Rectal smooth muscle tissue (tissue), 1 donor: Measurements from ENCODE around the gene BRK1.
A peak's percentile ranks its signal among the peaks of the same experiment; 100 is the strongest.
"Not testable (repeated sequence)": the region's sequence is repeated elsewhere in the genome, so short reads cannot be mapped to it uniquely, and the experiment has no call there.

Experiments used
- H3K27ac ChIP-seq: one replicate; pipeline ENCODE4 v1.7.0; 2013; ENCODE audit warnings: low read depth, low read length, inconsistent platforms
- H3K27me3 ChIP-seq: one replicate; pipeline ENCODE4 v1.7.0; 2013; ENCODE audit warnings: low read length; ENCODE audit not compliant: control insufficient read depth, insufficient read depth
- H3K36me3 ChIP-seq: one replicate; pipeline ENCODE4 v1.7.0; 2013; ENCODE audit warnings: low read length; ENCODE audit not compliant: control insufficient read depth, insufficient read depth
- H3K4me1 ChIP-seq: one replicate; pipeline ENCODE4 v1.7.0; 2013; ENCODE audit warnings: low read length; ENCODE audit not compliant: control insufficient read depth, insufficient read depth
- H3K4me3 ChIP-seq: one replicate; pipeline ENCODE4 v1.7.0; 2013; ENCODE audit warnings: low read length
- H3K9ac ChIP-seq: one replicate; pipeline ENCODE4 v1.7.0; 2013; ENCODE audit warnings: low read length

The BRK1 gene

GRCh38 chr3:10115326-10116137 lies at the start of gene BRK1:
Gene BRK1, plus strand, starts transcription at chr3:10115675. Its CDS starts 27 bp downstream, at chr3:10115702.
- peaks cover 9% of the 10 kb centered on the region for H3K4me1 ChIP-seq
- H3K36me3 ChIP-seq, result no peaks in the 10 kb centered on the region
- no peaks in the 10 kb centered on the region for H3K27me3 ChIP-seq
- peak within 1 kb of the TSS; percentile 99 for H3K4me3 ChIP-seq
- H3K9ac ChIP-seq, result peak within 1 kb of the TSS; percentile 82
- peak within 1 kb of the TSS; percentile 75 for H3K27ac ChIP-seq

GRCh38 chr3:10070077-10070476 lies 45.4 kb upstream of the BRK1 start:
- H3K4me3 ChIP-seq, H3K9ac ChIP-seq, H3K27me3 ChIP-seq, H3K27ac ChIP-seq, H3K4me1 ChIP-seq, H3K36me3 ChIP-seq: not testable (repeated sequence)

DNA sequence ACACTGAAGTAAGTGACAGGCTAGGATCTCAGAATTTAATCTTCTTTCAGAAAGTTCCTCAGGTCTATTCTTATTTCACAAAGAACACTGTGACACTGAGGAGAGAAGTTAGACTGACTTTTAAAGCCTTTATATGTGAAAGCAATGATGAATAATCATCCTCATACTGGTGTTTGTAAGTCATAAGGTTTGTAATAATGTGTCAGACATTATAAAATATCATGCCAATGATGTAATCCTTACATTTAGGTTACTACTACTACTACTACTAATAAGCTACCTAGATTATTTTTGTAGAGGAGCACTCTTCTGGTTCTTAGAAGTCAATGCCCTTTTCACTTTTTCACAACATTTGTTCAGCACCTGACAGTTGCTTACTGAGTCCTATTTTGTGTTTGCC lies 40.8 kb upstream of the BRK1 start:
- H3K27me3 ChIP-seq, result no peaks in the 10 kb centered on the region
- no peak overlapping the region for H3K9ac ChIP-seq
- no peaks in the 10 kb centered on the region for H3K36me3 ChIP-seq
- H3K4me1 ChIP-seq, result no peaks in the 10 kb centered on the region
- no peak overlapping the region for H3K4me3 ChIP-seq
- H3K27ac ChIP-seq, result no peak overlapping the region

- Histone ChIP-seq H3K9ac (no peak overlapping the region), H3K36me3 (no peaks in the 10 kb centered on the region), H3K4me1 (no peaks in the 10 kb centered on the region), H3K4me3 (no peak overlapping the region), H3K27me3 (no peaks in the 10 kb centered on the region), H3K27ac (no peak overlapping the region)
Observed at GRCh38 chr3:10081871-10082270, 33.6 kb upstream of the BRK1 start.

DNA sequence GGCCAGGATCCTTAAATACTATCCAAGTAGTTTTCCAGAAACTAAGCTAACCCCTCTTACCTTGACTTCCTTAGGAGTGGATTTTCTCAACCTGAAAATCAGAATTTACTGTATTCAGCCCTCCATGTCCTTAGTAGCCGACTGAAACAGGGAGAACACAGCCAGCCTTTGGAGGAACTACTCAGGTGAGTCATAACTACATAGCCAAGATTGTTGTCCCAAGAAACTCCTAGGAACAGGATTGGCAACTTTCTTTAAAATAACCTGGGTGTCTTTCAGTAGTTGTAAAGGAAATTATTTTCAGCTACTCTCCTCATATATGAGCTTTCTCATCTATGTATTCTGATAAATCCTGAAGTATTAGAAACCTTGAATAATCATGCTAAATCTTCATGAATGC lies 29.7 kb upstream of the BRK1 start:
- no peaks in the 10 kb centered on the region for H3K36me3 ChIP-seq
- no peak overlapping the region for H3K9ac ChIP-seq
- no peak overlapping the region for H3K4me3 ChIP-seq
- no peak overlapping the region for H3K27ac ChIP-seq
- H3K4me1 ChIP-seq, result no peaks in the 10 kb centered on the region
- no peaks in the 10 kb centered on the region for H3K27me3 ChIP-seq

DNA sequence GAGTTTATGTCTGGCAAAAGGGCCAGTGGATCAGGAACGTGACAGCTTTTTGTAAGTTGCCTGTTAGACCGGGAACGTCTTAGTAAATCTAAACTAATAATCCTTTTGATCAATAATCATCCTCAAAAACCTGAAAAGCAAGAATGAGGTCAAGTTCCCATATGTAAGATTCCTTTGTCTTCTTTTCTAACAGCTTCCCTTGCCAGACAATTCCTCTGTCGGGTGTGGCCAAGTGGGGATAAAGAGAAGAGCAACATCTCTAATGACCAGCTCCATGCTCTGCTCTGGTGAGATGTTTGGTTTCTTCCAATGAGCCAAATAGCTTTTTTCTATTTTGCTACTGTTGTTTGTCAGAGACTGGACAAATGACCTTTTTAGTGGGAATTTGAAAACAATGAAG lies 27.2 kb upstream of the BRK1 start:
- Histone ChIP-seq H3K4me1 (no peaks in the 10 kb centered on the region), H3K9ac (no peak overlapping the region), H3K27ac (no peak overlapping the region), H3K4me3 (no peak overlapping the region), H3K36me3 (no peaks in the 10 kb centered on the region), H3K27me3 (no peaks in the 10 kb centered on the region)

DNA sequence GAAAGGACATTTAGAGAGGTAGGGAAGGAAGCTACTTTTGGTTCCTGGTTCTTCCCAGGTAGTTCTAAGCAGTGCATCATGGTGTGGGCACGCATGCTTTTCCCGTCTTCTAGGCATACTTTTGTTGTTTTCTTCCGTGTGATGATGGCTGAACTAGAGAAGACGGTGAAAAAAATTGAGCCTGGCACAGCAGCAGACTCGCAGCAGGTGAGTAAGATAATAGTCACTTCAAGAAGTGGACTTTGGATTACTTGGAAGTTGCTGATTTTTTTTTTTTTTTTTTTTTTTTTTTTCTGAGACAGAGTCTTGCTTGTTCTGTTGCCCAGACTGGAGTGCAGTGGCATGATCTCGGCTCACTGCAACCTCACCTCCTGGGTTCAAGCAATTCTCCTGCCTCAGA lies 25.3 kb upstream of the BRK1 start:
- H3K9ac ChIP-seq, result no peak overlapping the region
- H3K4me3 ChIP-seq, result no peak overlapping the region
- H3K36me3 ChIP-seq, result no peaks in the 10 kb centered on the region
- no peak overlapping the region for H3K27ac ChIP-seq
- no peaks in the 10 kb centered on the region for H3K4me1 ChIP-seq
- no peaks in the 10 kb centered on the region for H3K27me3 ChIP-seq

DNA sequence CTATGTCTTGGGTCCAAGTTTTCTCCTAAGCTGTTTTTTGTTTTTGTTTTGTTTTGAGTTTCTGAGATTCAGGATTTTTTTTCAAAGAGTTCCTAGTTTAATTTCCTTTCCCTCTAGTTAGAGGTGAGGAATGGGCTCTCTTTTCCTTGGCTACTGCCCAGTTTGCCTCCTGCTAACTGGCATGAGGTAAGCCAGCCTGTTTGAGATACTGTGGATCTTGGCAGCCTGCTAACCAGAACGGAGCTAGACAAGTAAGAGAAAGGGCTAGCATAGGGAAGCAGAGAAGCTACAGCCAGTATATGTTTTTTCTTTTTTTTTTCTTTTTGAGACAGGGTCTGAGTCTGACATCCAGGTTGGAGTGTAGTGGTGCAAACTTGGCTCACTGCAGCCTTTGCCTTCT lies 24.7 kb upstream of the BRK1 start:
- H3K27ac ChIP-seq, H3K9ac ChIP-seq, H3K4me1 ChIP-seq, H3K36me3 ChIP-seq, H3K27me3 ChIP-seq, H3K4me3 ChIP-seq: not testable (repeated sequence)

DNA sequence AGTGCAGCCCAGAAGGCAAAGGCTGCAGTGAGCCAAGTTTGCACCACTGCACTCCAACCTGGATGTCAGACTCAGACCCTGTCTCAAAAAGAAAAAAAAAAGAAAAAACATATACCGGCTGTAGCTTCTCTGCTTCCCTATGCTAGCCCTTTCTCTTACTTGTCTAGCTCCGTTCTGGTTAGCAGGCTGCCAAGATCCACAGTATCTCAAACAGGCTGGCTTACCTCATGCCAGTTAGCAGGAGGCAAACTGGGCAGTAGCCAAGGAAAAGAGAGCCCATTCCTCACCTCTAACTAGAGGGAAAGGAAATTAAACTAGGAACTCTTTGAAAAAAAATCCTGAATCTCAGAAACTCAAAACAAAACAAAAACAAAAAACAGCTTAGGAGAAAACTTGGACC lies 24.1 kb upstream of the BRK1 start:
- H3K36me3 ChIP-seq, H3K27me3 ChIP-seq, H3K4me1 ChIP-seq, H3K9ac ChIP-seq, H3K4me3 ChIP-seq, H3K27ac ChIP-seq: not testable (repeated sequence)

DNA sequence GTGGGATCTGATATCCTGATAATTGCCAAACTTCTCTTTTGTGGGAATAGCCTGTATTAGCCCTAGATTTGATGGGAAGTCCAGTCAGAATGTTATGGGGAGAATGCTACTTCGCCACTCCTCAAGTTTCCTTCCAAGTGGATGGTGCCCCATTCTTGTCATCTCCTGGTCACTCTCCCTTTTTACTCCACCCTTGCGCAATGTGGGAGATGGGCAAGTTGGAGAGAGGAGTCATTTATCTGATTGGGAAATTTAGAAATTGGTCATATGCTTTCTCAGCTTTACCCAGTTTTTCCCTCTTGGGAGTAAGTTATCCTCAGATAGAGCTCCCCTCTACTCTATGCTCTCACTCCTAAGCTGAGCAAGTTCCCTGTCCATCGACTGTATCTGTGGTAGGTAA lies 21.8 kb upstream of the BRK1 start:
- Histone ChIP-seq H3K4me1 (no peaks in the 10 kb centered on the region), H3K27ac (no peak overlapping the region), H3K4me3 (no peak overlapping the region), H3K27me3 (no peaks in the 10 kb centered on the region), H3K9ac (no peak overlapping the region), H3K36me3 (no peaks in the 10 kb centered on the region)

- no peak overlapping the region for H3K27ac ChIP-seq
Observed at GRCh38 chr3:10099041-10099440, 16.4 kb upstream of the BRK1 start.

DNA sequence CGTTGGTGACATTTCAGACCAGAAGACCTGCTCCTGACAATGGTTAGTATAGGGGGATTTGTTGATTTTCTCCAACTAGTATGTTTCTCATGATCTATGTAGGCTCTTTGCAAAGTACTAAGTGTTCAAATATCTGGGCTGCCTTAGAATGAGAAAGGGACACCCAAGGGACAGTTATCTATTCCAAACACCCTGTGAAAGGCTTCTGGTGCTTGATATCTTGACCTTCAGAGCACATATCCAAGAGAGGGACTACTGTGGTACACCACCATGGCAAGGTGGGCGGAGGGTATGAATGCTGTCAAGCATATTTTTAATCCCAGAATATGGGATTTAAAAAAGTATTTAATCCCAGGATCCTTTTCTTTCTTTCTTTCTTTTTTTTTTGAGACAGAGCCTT lies 8.6 kb upstream of the BRK1 start:
- no peak overlapping the region for H3K9ac ChIP-seq
- H3K27me3 ChIP-seq, result no peaks in the 10 kb centered on the region
- no peak overlapping the region for H3K4me3 ChIP-seq
- no peaks in the 10 kb centered on the region for H3K4me1 ChIP-seq
- H3K27ac ChIP-seq, result no peak overlapping the region
- H3K36me3 ChIP-seq, result no peaks in the 10 kb centered on the region

More at GRCh38 chr3:10099041-10099440, 16.4 kb upstream of the BRK1 start:
- Histone ChIP-seq H3K4me3 (no peak overlapping the region), H3K4me1 (no peaks in the 10 kb centered on the region), H3K9ac (no peak overlapping the region), H3K36me3 (no peaks in the 10 kb centered on the region), H3K27me3 (no peaks in the 10 kb centered on the region)

- Histone ChIP-seq H3K27ac (no peak within 1 kb of the TSS), H3K4me1 (no peaks in the 10 kb centered on the region), H3K9ac (no peak within 1 kb of the TSS), H3K27me3 (no peaks in the 10 kb centered on the region), H3K4me3 (no peak within 1 kb of the TSS), H3K36me3 (no peaks in the 10 kb centered on the region)
Observed at GRCh38 chr3:10108091-10108490, 7.4 kb upstream of the BRK1 start, which contains the start of gene FANCD2OS. Gene FANCD2OS, minus strand, starts transcription at chr3:10108255. Its CDS starts 3,481 bp downstream, at chr3:10104774.
